Glutamatergic neuron (in vitro differentiated cells): ENCODE data around the gene SIL1. TPM values are rescaled to one million over a fixed set of nuclear protein-coding genes. Genes with fewer than 3 reads are reported as not detected.

Source experiments
- DNase-seq: peaks from one replicate; pipeline ENCODE4 v3.0.0; 2022
- H3K27ac Mint-ChIP-seq: one replicate; pipeline ENCODE4 v1.8.0; 2020; ENCODE audit warnings: mild to moderate bottlenecking, mixed read lengths, inconsistent platforms; ENCODE audit not compliant: unreplicated experiment
- H3K27me3 Mint-ChIP-seq: one replicate; pipeline ENCODE4 v1.8.0; 2020; ENCODE audit warnings: mild to moderate bottlenecking, moderate library complexity, mixed read lengths, inconsistent platforms; ENCODE audit not compliant: unreplicated experiment
- H3K36me3 Mint-ChIP-seq: one replicate; pipeline ENCODE4 v1.8.0; 2020; ENCODE audit warnings: mild to moderate bottlenecking, mixed read lengths, inconsistent platforms; ENCODE audit not compliant: unreplicated experiment
- H3K4me1 Mint-ChIP-seq: one replicate; pipeline ENCODE4 v1.8.0; 2020; ENCODE audit warnings: mild to moderate bottlenecking, low read depth, mixed read lengths, inconsistent platforms; ENCODE audit not compliant: unreplicated experiment
- H3K4me3 Mint-ChIP-seq: one replicate; pipeline ENCODE4 v1.8.0; 2020; ENCODE audit warnings: mild to moderate bottlenecking, mixed read lengths, inconsistent platforms; ENCODE audit not compliant: unreplicated experiment
- H3K9me3 Mint-ChIP-seq: one replicate; pipeline ENCODE4 v1.8.0; 2020; ENCODE audit warnings: mild to moderate bottlenecking, moderate library complexity, mixed read lengths, inconsistent platforms; ENCODE audit not compliant: unreplicated experiment
- total RNA-seq: library from RNA; stranded (reverse); fragmentation: NEBNext Ultra II Directional; extraction: Animal tissue kit (Norgen Biotek cat#: 25700); gene quantifications from one replicate; pipeline ENCODE4 v1.2.1, GENCODE V29; 2021; ENCODE audit not compliant: unreplicated experiment
- TF ChIP-seq, protein P1 (sequence below): fragments of 200-600 bp; sonication (generic); IDR thresholded peaks from one replicate; pipeline ENCODE4 v1.5.0; 2021; ENCODE audit not compliant: partially characterized antibody, unreplicated experiment

The SIL1 gene
- total RNA-seq, 1 donor from 2014 or later = 15.9 TPM

DNA sequence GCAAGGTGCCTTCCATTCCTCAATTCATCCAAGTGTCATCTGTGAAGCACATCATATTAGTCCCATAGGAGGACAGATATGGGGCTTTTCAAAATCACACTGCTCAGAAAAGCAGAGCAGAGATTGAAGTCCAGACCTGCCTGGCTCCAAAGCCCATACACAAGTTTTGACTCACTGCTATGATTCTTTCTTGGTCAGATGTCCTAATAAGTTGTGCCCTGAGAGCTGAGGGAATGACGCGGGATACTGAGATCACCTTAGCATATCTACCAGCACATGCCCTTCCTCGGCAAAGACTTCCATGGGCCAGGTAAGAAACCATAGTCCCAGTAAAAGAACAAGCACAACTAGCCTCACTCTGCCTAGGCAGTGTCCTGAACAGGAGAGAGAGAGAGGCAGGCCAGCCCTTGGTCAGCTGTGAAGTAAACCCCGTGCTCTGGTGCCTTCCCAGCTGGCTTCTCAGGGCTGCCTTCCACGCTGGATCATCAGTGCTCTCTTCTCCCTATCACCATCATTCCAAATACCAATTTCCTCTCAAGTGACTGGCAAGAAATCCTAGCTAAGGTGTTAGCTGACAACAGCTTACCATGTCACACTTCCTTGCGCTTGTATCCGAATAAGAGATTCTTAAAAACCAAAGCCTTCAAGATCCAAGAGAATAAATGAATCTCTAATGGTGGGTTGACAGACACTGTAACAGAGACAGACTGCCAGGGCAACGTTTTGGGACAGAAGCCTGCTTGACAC, 73.2 kb downstream of the SIL1 start:
- DNase-seq = no peak
- Mint-ChIP-seq H3K27me3 (no peaks in the 10 kb centered on the region), H3K27ac (no peak overlapping the region), H3K36me3 (no peaks in the 10 kb centered on the region), H3K4me3 (no peak overlapping the region), H3K4me1 (peaks cover 24% of the 10 kb centered on the region), H3K9me3 (peaks cover 4% of the 10 kb centered on the region)
- TF ChIP-seq, protein P1, sequence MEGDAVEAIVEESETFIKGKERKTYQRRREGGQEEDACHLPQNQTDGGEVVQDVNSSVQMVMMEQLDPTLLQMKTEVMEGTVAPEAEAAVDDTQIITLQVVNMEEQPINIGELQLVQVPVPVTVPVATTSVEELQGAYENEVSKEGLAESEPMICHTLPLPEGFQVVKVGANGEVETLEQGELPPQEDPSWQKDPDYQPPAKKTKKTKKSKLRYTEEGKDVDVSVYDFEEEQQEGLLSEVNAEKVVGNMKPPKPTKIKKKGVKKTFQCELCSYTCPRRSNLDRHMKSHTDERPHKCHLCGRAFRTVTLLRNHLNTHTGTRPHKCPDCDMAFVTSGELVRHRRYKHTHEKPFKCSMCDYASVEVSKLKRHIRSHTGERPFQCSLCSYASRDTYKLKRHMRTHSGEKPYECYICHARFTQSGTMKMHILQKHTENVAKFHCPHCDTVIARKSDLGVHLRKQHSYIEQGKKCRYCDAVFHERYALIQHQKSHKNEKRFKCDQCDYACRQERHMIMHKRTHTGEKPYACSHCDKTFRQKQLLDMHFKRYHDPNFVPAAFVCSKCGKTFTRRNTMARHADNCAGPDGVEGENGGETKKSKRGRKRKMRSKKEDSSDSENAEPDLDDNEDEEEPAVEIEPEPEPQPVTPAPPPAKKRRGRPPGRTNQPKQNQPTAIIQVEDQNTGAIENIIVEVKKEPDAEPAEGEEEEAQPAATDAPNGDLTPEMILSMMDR = no peak

DNA sequence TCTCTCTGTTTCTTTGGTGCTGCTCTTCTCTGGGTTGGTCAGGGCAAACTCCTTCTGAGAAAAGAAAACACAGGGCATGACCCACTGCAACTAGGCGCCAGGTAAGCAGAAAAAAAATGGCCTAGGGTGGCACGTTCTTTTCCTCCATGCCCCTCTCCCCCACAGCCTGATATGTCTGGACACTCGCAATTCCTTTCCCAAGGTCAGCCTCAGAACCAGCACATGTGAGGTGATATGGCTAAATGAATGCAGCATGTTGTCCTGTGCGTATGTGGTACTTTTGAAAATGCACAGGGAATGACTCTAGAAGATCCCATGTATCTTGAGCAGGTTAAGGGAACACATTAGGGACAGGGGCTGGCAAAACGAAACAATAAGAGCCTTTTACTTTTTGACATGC, 77.0 kb downstream of the SIL1 start:
- DNase-seq = no peak
- Mint-ChIP-seq H3K27ac (peak overlapping the region; percentile 45), H3K4me1 (peaks cover 30% of the 10 kb centered on the region), H3K27me3 (peaks cover 1% of the 10 kb centered on the region), H3K36me3 (no peaks in the 10 kb centered on the region), H3K9me3 (peaks cover 4% of the 10 kb centered on the region), H3K4me3 (no peak overlapping the region)
- TF ChIP-seq, protein P1 = no peak

- peak overlapping the region; percentile 45 for H3K27ac Mint-ChIP-seq
- H3K4me1 Mint-ChIP-seq = peaks cover 33% of the 10 kb centered on the region
- no peaks in the 10 kb centered on the region for H3K36me3 Mint-ChIP-seq
- no peak for DNase-seq
- TF ChIP-seq, protein P1 = no peak
- no peak overlapping the region for H3K4me3 Mint-ChIP-seq
- peaks cover 1% of the 10 kb centered on the region for H3K27me3 Mint-ChIP-seq
- H3K9me3 Mint-ChIP-seq = peaks cover 4% of the 10 kb centered on the region
Observed at GRCh38 chr5:139120521-139120920, 77.6 kb downstream of the SIL1 start.

DNA sequence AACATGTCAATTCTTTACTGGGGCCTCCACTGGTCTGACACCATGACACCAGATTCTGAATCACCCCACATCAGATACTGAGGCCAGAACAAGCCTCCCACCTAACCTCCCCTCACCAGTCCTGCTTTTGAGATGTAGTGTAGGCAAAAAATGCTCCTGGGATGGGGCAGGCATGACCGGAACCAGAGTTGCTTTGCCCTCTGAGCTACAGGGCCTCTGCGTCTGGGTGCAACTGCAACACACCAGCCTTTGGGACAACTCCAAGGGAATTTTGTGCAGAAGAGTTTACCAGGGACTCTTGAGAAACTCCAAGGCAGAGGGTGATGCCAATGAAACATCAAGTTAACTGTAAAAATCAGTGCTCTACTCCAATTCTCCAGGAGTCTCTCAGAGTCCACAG, 79.4 kb downstream of the SIL1 start:
- TF ChIP-seq, protein P1 = no peak
- H3K36me3 Mint-ChIP-seq = no peaks in the 10 kb centered on the region
- peaks cover 30% of the 10 kb centered on the region for H3K4me1 Mint-ChIP-seq
- H3K27me3 Mint-ChIP-seq = peaks cover 1% of the 10 kb centered on the region
- peaks cover 4% of the 10 kb centered on the region for H3K9me3 Mint-ChIP-seq
- H3K27ac Mint-ChIP-seq = no peak overlapping the region
- no peak overlapping the region for H3K4me3 Mint-ChIP-seq
- no peak for DNase-seq

GRCh38 chr5:139117342-139117884, 80.8 kb downstream of the SIL1 start:
- H3K4me1 Mint-ChIP-seq = peaks cover 34% of the 10 kb centered on the region
- no peaks in the 10 kb centered on the region for H3K36me3 Mint-ChIP-seq
- no peak overlapping the region for H3K27ac Mint-ChIP-seq
- H3K9me3 Mint-ChIP-seq = peaks cover 8% of the 10 kb centered on the region
- DNase-seq = no peak
- no peak overlapping the region for H3K4me3 Mint-ChIP-seq
- TF ChIP-seq, protein P1 = no peak
- peaks cover 7% of the 10 kb centered on the region for H3K27me3 Mint-ChIP-seq
